Fibroblast of lung (primary cell): Measurements from ENCODE around the gene CCDC121.

Source experiments
- CTCF ChIP-seq, 2 donors: IDR thresholded peaks in 1 of 2; conservative IDR thresholded peaks in 1 of 2; 1 replicate in 1 of 2; 2 replicates in 1 of 2; pipeline ENCODE4 v1.5.1; 2011 to 2012; ENCODE audit warnings: low read length in 2 of 2, control low read depth in 1 of 2, inconsistent platforms in 1 of 2, low read depth in 1 of 2, mild to moderate bottlenecking in 1 of 2
- EZH2 ChIP-seq: IDR thresholded peaks from 2 replicates; pipeline ENCODE4 v1.5.1; 2012; ENCODE audit warnings: low read length, control low read depth, mild to moderate bottlenecking; ENCODE audit errors: missing control alignments

DNA sequence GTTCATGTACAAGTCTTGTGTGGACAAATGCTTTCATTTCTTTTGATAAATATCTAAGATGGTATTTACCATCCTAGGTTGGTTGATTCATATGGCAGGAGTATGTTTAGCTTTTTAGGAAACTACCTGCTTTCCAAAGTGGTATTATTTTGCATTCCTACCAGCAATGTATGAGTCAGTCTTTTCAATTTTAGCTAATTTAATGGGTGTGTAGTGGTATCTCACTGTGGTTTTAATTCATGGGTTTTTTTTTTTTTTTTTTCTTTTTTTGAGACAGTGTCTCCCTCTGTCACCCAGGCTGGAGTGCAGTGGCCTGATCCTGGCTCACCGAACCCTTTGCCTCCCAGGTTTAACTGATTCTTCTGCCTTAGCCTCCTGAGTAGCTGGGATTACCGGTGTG, 41.8 kb downstream of the CCDC121 start:
- TF ChIP-seq EZH2 (no peak), CTCF (conservative IDR thresholded peaks at IDR 0.05 in 1 of 2, IDR thresholded peaks at IDR 0.05 in 1 of 2; ENCODE audit: low read depth in 1 of 2, low read length in 2 of 2) (no peak)
